Heart left ventricle (tissue), 13 donors: ENCODE measurements around the gene ACOX1.

Experiments used
- CTCF ChIP-seq, 12 donors: fragments of 200-600 bp; sonication (generic) in 4 of 12; IDR thresholded peaks; one replicate each; pipeline versions ENCODE4 v1.5.0 to v1.8.0; 2018 to 2022; ENCODE audit warnings: antibody characterized with exemption in 12 of 12, mild to moderate bottlenecking in 5 of 12
- POLR2A ChIP-seq, 2 donors: fragments of 450-650 bp; IDR thresholded peaks; one replicate each; pipeline ENCODE4 v1.6.1; 2017; ENCODE audit warnings: antibody characterized with exemption in 2 of 2, mild to moderate bottlenecking in 2 of 2, moderate library complexity in 2 of 2
- donor health status: ischemic (EF 13 %, LVEDD 7.1; RV severe dilation, severe dysfunction).
- donor health status: DM: no; HTN: yes; CAD: no.
- donor health status: DM: no; HTN: no; CAD: no.
- donor health status: ischemic (EF 25% LVEDD 6.9; RV normal size, moderate dysfunction).
- donor health status: ischemic (EF 25% LVEDD 5.7; RV mildly dilated, moderate dysfunction).
- donor health status: ischemic (EF 35%, LVEDD 5.7; RV mildly dilated, moderate dysfunction).
- donor health status: nonischemic (EF 11% LVEDD 7.7; RV severe dilation, severe dysfunction).
- donor health status: DM: yes; HTN: yes; CAD: no.
- donor health status: PGD.
- donor health status: ischemic (EF 29% LVEDD 5.4; RV normal size, mild dysfunction).
- donor health status: nonischemic (EF 23%, LVEDD 6.1; RV moderate dilation, normal function).

GRCh38 chr17:75898065-75898464, 80.9 kb downstream of the ACOX1 start:
- TF ChIP-seq CTCF (IDR thresholded peaks at IDR 0.05) (no peak), POLR2A (IDR thresholded peaks at IDR 0.05) (no peak)
